GM19455 (cell line): Measurements from ENCODE around the gene BAZ1A.

Source experiments
- ATAC-seq: cut with Tn5 transposase; IDR thresholded peaks from one replicate; pipeline ENCODE4 v1.9.1; 2021; ENCODE audit not compliant: unreplicated experiment

BAZ1A gene

GRCh38 chr14:34875031-34875922 lies at the start of gene BAZ1A:
BAZ1A (minus strand) TSS chr14:34875360; CDS start chr14:34874604, 756 bp downstream.
- peak; percentile 28 for ATAC-seq

- ATAC-seq: no peak
Measured at GRCh38 chr14:34920339-34920738, 45.2 kb upstream of the BAZ1A start.

GRCh38 chr14:34913619-34914018 lies 38.5 kb upstream of the BAZ1A start:
- ATAC-seq: no peak

GRCh38 chr14:34912966-34913365 lies 37.8 kb upstream of the BAZ1A start:
- no peak for ATAC-seq

GRCh38 chr14:34912182-34912581 lies 37.0 kb upstream of the BAZ1A start:
- no peak for ATAC-seq

- ATAC-seq: no peak
Measured at GRCh38 chr14:34911209-34912150, 36.3 kb upstream of the BAZ1A start.

GRCh38 chr14:34906287-34906686 lies 31.1 kb upstream of the BAZ1A start:
- no peak for ATAC-seq

- no peak for ATAC-seq
Measured at GRCh38 chr14:34895277-34895676, 20.1 kb upstream of the BAZ1A start.

GRCh38 chr14:34890937-34891336 lies 15.8 kb upstream of the BAZ1A start:
- ATAC-seq: no peak

GRCh38 chr14:34888186-34888585 lies 13.0 kb upstream of the BAZ1A start:
- no peak for ATAC-seq

GRCh38 chr14:34883954-34884353 lies 8.8 kb upstream of the BAZ1A start:
- no peak for ATAC-seq

- ATAC-seq: peak; percentile 31
Measured at GRCh38 chr14:34874386-34875030, 652 bp downstream of the BAZ1A start.

GRCh38 chr14:34873589-34874385 lies 1.4 kb downstream of the BAZ1A start:
- ATAC-seq: peak; percentile 59

- peak; percentile 0 for ATAC-seq
Measured at GRCh38 chr14:34872822-34873588, 2.2 kb downstream of the BAZ1A start.

- no peak for ATAC-seq
Measured at GRCh38 chr14:34867199-34867598, 8.0 kb downstream of the BAZ1A start.

GRCh38 chr14:34865889-34866574 lies 9.1 kb downstream of the BAZ1A start:
- ATAC-seq: no peak

GRCh38 chr14:34863844-34864243 lies 11.3 kb downstream of the BAZ1A start:
- ATAC-seq: no peak

- no peak for ATAC-seq
Measured at GRCh38 chr14:34858765-34859164, 16.4 kb downstream of the BAZ1A start.
